Gastroesophageal sphincter (tissue), 4 donors: ENCODE data around the gene CDRT15. TPM values are rescaled to one million over a fixed set of nuclear protein-coding genes. Genes with fewer than 3 reads are reported as not detected.

Experiments
- ATAC-seq: fragments of 150-250 bp; one replicate; pipeline ENCODE4 v1.9.1; 2016; ENCODE audit warnings: mild to moderate bottlenecking, moderate library complexity
- H3K27ac ChIP-seq, 4 donors: fragments of 200-600 bp; sonication (generic) in 3 of 4; 1 replicate in 3 of 4; 2 replicates in 1 of 4; pipeline ENCODE4 v1.5.1; 2016 to 2019
- H3K27me3 ChIP-seq: fragments of 200-600 bp; sonication (generic); one replicate; pipeline ENCODE4 v1.5.1; 2019
- H3K36me3 ChIP-seq, 2 donors: fragments of 200-600 bp; sonication (generic); one replicate each; pipeline ENCODE4 v1.5.1; 2019; ENCODE audit warnings: control low read depth in 1 of 2
- H3K4me1 ChIP-seq, 3 donors: fragments of 200-600 bp; sonication (generic); 1 replicate in 2 of 3; 2 replicates in 1 of 3; pipeline ENCODE4 v1.5.1; 2016 to 2019; ENCODE audit warnings: control low read depth in 2 of 3
- H3K4me3 ChIP-seq, 2 donors: fragments of 200-600 bp; sonication (generic); one replicate each; pipeline ENCODE4 v1.5.1; 2019; ENCODE audit warnings: mild to moderate bottlenecking in 1 of 2, moderate library complexity in 1 of 2
- H3K9me3 ChIP-seq, 3 donors: fragments of 200-600 bp; sonication (generic); one replicate each; pipeline ENCODE4 v1.5.1; 2017 to 2019; ENCODE audit warnings: control low read depth in 2 of 3
- CTCF ChIP-seq, 4 experiments: fragments of 200-600 bp in 2 of 4; fragments of 450-650 bp in 2 of 4; sonication (generic) in 1 of 4; IDR thresholded peaks; one replicate each; pipeline ENCODE4 v1.5.1; 2017 to 2019; ENCODE audit warnings: antibody characterized with exemption in 4 of 4, mild to moderate bottlenecking in 2 of 4, moderate library complexity in 2 of 4
- EP300 ChIP-seq: sonication (generic); formaldehyde crosslinking; IDR thresholded peaks from one replicate; pipeline ENCODE4 v1.6.1; 2017; ENCODE audit warnings: antibody characterized with exemption, mild to moderate bottlenecking
- POLR2A ChIP-seq, 2 donors: fragments of 450-650 bp; IDR thresholded peaks; one replicate each; pipeline ENCODE4 v1.6.1; 2017; ENCODE audit warnings: antibody characterized with exemption in 2 of 2, mild to moderate bottlenecking in 2 of 2, moderate library complexity in 1 of 2
- POLR2AphosphoS5 ChIP-seq: sonication (generic); formaldehyde crosslinking; IDR thresholded peaks from one replicate; pipeline ENCODE4 v1.6.1; 2017; ENCODE audit warnings: antibody characterized with exemption
- WGBS, 2 donors: methylation state at CpG; one replicate each; pipeline ENCODE4 v1.1.5; 2018; ENCODE audit warnings: low coverage in 1 of 2; 5-methylcytosine and 5-hydroxymethylcytosine counted together
- total RNA-seq, 4 donors: library from RNA; depleted of rRNA; stranded (reverse); fragments of >200 nt; gene quantifications; one replicate each; pipeline ENCODE4 v1.1.0, GENCODE V29; 2016

Gene CDRT15
- total RNA-seq, 4 donors from 2014 or later: not detected

- ATAC-seq: no peak
- WGBS, 2 donors: 73 to 81% methylated on average over 2 of the region's 2 CpGs
- Histone ChIP-seq H3K36me3 (peaks cover 0 to 24% of the 10 kb centered on the region in 2 donors), H3K4me1 (no peaks in the 10 kb centered on the region), H3K4me3 (no peak overlapping the region), H3K27me3 (no peaks in the 10 kb centered on the region), H3K9me3 (no peaks in the 10 kb centered on the region), H3K27ac (no peak overlapping the region)
- TF ChIP-seq POLR2AphosphoS5: no peak
- no peak for TF ChIP-seq POLR2A (IDR thresholded peaks at IDR 0.05)
- TF ChIP-seq CTCF (IDR thresholded peaks at IDR 0.05): no peak
- TF ChIP-seq EP300: no peak
Measured at GRCh38 chr17:14214271-14214670, 22.4 kb downstream of the CDRT15 start.

GRCh38 chr17:14212401-14212800, 24.3 kb downstream of the CDRT15 start:
- H3K9me3 ChIP-seq: no peaks in the 10 kb centered on the region
- no peak for ATAC-seq
- H3K27ac ChIP-seq: no peak overlapping the region
- no peaks in the 10 kb centered on the region for H3K27me3 ChIP-seq
- H3K4me1 ChIP-seq: no peaks in the 10 kb centered on the region
- H3K36me3 ChIP-seq: peaks cover 0 to 40% of the 10 kb centered on the region in 2 donors
- H3K4me3 ChIP-seq: no peak overlapping the region
- no peak for TF ChIP-seq EP300
- TF ChIP-seq POLR2A (IDR thresholded peaks at IDR 0.05): no peak
- 98 to 100% methylated on average over 1 to 7 of the region's 12 CpGs for WGBS, 2 donors

- H3K36me3 ChIP-seq: peaks cover 0 to 46% of the 10 kb centered on the region in 2 donors
- TF ChIP-seq CTCF (IDR thresholded peaks at IDR 0.05) (peak in 2 of 4 experiments; percentile 15 to 60), POLR2A (IDR thresholded peaks at IDR 0.05) (no peak)
- no peaks in the 10 kb centered on the region for H3K4me1 ChIP-seq
- no peaks in the 10 kb centered on the region for H3K27me3 ChIP-seq
- whole genome bisulfite sequencing, 2 donors: 45 to 75% methylated on average over 2 to 10 of the region's 17 CpGs
- H3K9me3 ChIP-seq: no peaks in the 10 kb centered on the region
- H3K4me3 ChIP-seq: no peak overlapping the region
- H3K27ac ChIP-seq: no peak overlapping the region
- no peak for ATAC-seq
Measured at GRCh38 chr17:14211801-14212200, 24.9 kb downstream of the CDRT15 start.

- no peak overlapping the region for H3K4me3 ChIP-seq
- no peaks in the 10 kb centered on the region for H3K4me1 ChIP-seq
- no peak for ATAC-seq
- peaks cover 0 to 52% of the 10 kb centered on the region in 2 donors for H3K36me3 ChIP-seq
- no peaks in the 10 kb centered on the region for H3K9me3 ChIP-seq
- no peaks in the 10 kb centered on the region for H3K27me3 ChIP-seq
- TF ChIP-seq CTCF (IDR thresholded peaks at IDR 0.05) (no peak), EP300 (no peak), POLR2AphosphoS5 (no peak), POLR2A (IDR thresholded peaks at IDR 0.05) (no peak)
- H3K27ac ChIP-seq: no peak overlapping the region
- WGBS, 2 donors: 83 to 88% methylated on average over 4 of the region's 4 CpGs
Measured at GRCh38 chr17:14211246-14211645, 25.4 kb downstream of the CDRT15 start.

- 89 to 96% methylated on average over 2 to 3 of the region's 3 CpGs for WGBS, 2 donors
- Histone ChIP-seq H3K36me3 (peaks cover 0 to 66% of the 10 kb centered on the region in 2 donors), H3K4me3 (no peak overlapping the region), H3K27ac (no peak overlapping the region), H3K27me3 (no peaks in the 10 kb centered on the region), H3K4me1 (no peaks in the 10 kb centered on the region), H3K9me3 (no peaks in the 10 kb centered on the region)
- no peak for ATAC-seq
- TF ChIP-seq POLR2AphosphoS5: no peak
- no peak for TF ChIP-seq POLR2A (IDR thresholded peaks at IDR 0.05)
- no peak for TF ChIP-seq CTCF (IDR thresholded peaks at IDR 0.05)
- no peak for TF ChIP-seq EP300
Measured at GRCh38 chr17:14209215-14209614, 27.4 kb downstream of the CDRT15 start.
